Neural cell (in vitro differentiated cells): ENCODE measurements around the gene POU2F3. TPM values are rescaled to one million over a fixed set of nuclear protein-coding genes. Genes with fewer than 3 reads are reported as not detected.

Experiments
- H2AFZ ChIP-seq: fragments of 200-600, 300-800 bp; sonication (generic), shearing (Covaris generic); 2 replicates; pipeline ENCODE4 v1.6.0; 2014; ENCODE audit warnings: low read depth, mild to moderate bottlenecking, antibody characterized with exemption, low read length, moderate library complexity
- H3F3A ChIP-seq: fragments of 200-600 bp; shearing (Covaris generic); 2 replicates; pipeline ENCODE4 v1.6.1; 2016; ENCODE audit warnings: mild to moderate bottlenecking, moderate library complexity, mixed read lengths, antibody characterized with exemption, low read length; ENCODE audit not compliant: insufficient read depth, poor library complexity, severe bottlenecking
- H3K27ac ChIP-seq: fragments of 200-600, 300-800 bp; sonication (generic), shearing (Covaris generic); 2 replicates; pipeline ENCODE4 v1.5.1; 2014; ENCODE audit warnings: mild to moderate bottlenecking, low read length, moderate library complexity
- H3K27me3 ChIP-seq: fragments of 300-800, 200-600 bp; sonication (generic), shearing (Covaris generic); 2 replicates; pipeline ENCODE4 v1.6.0; 2014; ENCODE audit warnings: mild to moderate bottlenecking, low read depth, low read length, moderate library complexity; ENCODE audit not compliant: insufficient read depth
- H3K36me3 ChIP-seq: fragments of 300-800, 200-600 bp; sonication (generic), shearing (Covaris generic); 2 replicates; pipeline ENCODE4 v1.5.1; 2014; ENCODE audit warnings: mild to moderate bottlenecking, antibody characterized with exemption, low read length, moderate library complexity; ENCODE audit not compliant: insufficient read depth
- H3K4me2 ChIP-seq: fragments of 300-800, 200-600 bp; sonication (generic), shearing (Covaris generic); 2 replicates; pipeline ENCODE4 v1.6.0; 2014; ENCODE audit warnings: mild to moderate bottlenecking, low read length
- H3K4me3 ChIP-seq: fragments of 300-800, 200-600 bp; sonication (generic), shearing (Covaris generic); 2 replicates; pipeline ENCODE4 v1.5.1; 2014; ENCODE audit warnings: mild to moderate bottlenecking, low read length, moderate library complexity
- H3K79me2 ChIP-seq: fragments of 200-600 bp; shearing (Covaris generic); replicated peaks from 2 replicates; pipeline ENCODE4 v1.6.0; 2014; ENCODE audit warnings: mild to moderate bottlenecking, low read length, moderate library complexity; ENCODE audit not compliant: insufficient read depth
- H3K9ac ChIP-seq: fragments of 300-800, 200-600 bp; sonication (generic), shearing (Covaris generic); 2 replicates; pipeline ENCODE4 v1.6.1; 2016; ENCODE audit warnings: mild to moderate bottlenecking, low read length, mixed read lengths
- H3K9me2 ChIP-seq: fragments of 200-600 bp; shearing (Covaris generic); 2 replicates; pipeline ENCODE4 v1.6.1; 2016; ENCODE audit warnings: mild to moderate bottlenecking, low read length, mixed read lengths; ENCODE audit not compliant: insufficient read depth
- H3K9me3 ChIP-seq: fragments of 200-600, 300-800 bp; sonication (generic), shearing (Covaris generic); 2 replicates; pipeline ENCODE4 v1.6.1; 2016; ENCODE audit warnings: mild to moderate bottlenecking, mixed run types, low read length, moderate library complexity, mixed read lengths
- H4K20me1 ChIP-seq: fragments of 200-600 bp; shearing (Covaris generic); 2 replicates; pipeline ENCODE4 v1.6.1; 2016; ENCODE audit warnings: mild to moderate bottlenecking, mixed run types; ENCODE audit not compliant: insufficient read depth
- EP300 ChIP-seq: fragments of 450-650 bp; conservative IDR thresholded peaks from 2 replicates; pipeline ENCODE4 v1.6.1; 2014; ENCODE audit warnings: antibody characterized with exemption, mild to moderate bottlenecking, moderate library complexity; ENCODE audit not compliant: poor library complexity, severe bottlenecking
- EZH2 ChIP-seq: fragments of 200-600, 300-800 bp; shearing (Covaris generic), sonication (generic); IDR thresholded peaks from 2 replicates; pipeline ENCODE4 v1.6.1; 2014; ENCODE audit warnings: antibody characterized with exemption, low read length, borderline replicate concordance, mild to moderate bottlenecking; ENCODE audit not compliant: insufficient read depth, poor library complexity, severe bottlenecking
- MXI1 ChIP-seq: fragments of 450-650 bp; conservative IDR thresholded peaks from 2 replicates; pipeline ENCODE4 v1.6.1; 2014; ENCODE audit warnings: antibody characterized with exemption, mild to moderate bottlenecking; ENCODE audit not compliant: poor library complexity, severe bottlenecking
- POLR2AphosphoS5 ChIP-seq: IDR thresholded peaks from 2 replicates; pipeline ENCODE4 v1.6.1; 2012
- RAD21 ChIP-seq: fragments of 450-650 bp; conservative IDR thresholded peaks from 2 replicates; pipeline ENCODE4 v1.6.1; 2014; ENCODE audit warnings: antibody characterized with exemption, mild to moderate bottlenecking, moderate library complexity
- SMC3 ChIP-seq: fragments of 450-650 bp; conservative IDR thresholded peaks from 2 replicates; pipeline ENCODE4 v1.6.1; 2014; ENCODE audit warnings: antibody characterized with exemption, mild to moderate bottlenecking, moderate library complexity; ENCODE audit not compliant: poor library complexity
- TAF1 ChIP-seq: IDR thresholded peaks from 2 replicates; pipeline ENCODE4 v1.6.1; 2012; ENCODE audit warnings: low read depth
- polyA plus RNA-seq: library from polyadenylated mRNA; depleted of rRNA; stranded (reverse); fragments of >200 nt; gene quantifications from 2 replicates; pipeline ENCODE4 v1.2.3, GENCODE V29; 2014
- TF ChIP-seq, protein P1 (sequence below): fragments of 450-650 bp; IDR thresholded peaks from 2 replicates; pipeline ENCODE4 v1.5.1; 2014; ENCODE audit warnings: antibody characterized with exemption, mild to moderate bottlenecking, moderate library complexity; ENCODE audit not compliant: poor library complexity, severe bottlenecking
- TF ChIP-seq, protein P2 (sequence below): IDR thresholded peaks from 2 replicates; pipeline ENCODE4 v1.6.1; 2012; ENCODE audit warnings: borderline replicate concordance

Gene POU2F3
- polyA plus RNA-seq, 1 donor from 2014 or later, result not detected

DNA sequence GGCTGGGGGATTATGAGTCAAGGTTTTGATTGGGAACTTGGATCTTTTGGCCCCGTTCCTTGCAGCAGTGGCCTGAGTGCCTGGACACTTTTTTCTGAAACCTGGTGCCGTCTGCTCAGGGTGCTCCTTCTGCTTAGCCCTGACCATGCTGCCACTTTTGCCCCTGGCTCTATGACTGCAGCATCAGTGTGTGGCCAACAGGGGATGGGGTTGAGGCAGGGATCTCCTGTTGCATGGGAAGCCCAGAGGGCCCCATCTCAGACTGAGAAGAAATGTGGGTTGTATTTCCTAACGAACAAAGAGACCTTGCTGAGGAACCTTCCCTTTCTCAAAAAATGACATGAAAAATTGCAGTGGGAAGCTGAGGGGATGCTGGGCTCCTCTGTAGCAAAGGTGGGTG lies 18.7 kb downstream of the POU2F3 start:
- no peak for TF ChIP-seq TAF1
- TF ChIP-seq POLR2AphosphoS5, result no peak
- no peaks in the 10 kb centered on the region for H3K9me2 ChIP-seq
- H3F3A ChIP-seq, result no peaks in the 10 kb centered on the region
- H3K27me3 ChIP-seq, result no peaks in the 10 kb centered on the region
- H3K4me2 ChIP-seq, result no peak overlapping the region
- no peak overlapping the region for H3K9ac ChIP-seq
- no peaks in the 10 kb centered on the region for H3K9me3 ChIP-seq
- H3K4me3 ChIP-seq, result no peak overlapping the region
- H3K27ac ChIP-seq, result no peak overlapping the region
- no peak overlapping the region for H2AFZ ChIP-seq
- no peaks in the 10 kb centered on the region for H4K20me1 ChIP-seq
- no peaks in the 10 kb centered on the region for H3K79me2 ChIP-seq
- H3K36me3 ChIP-seq, result no peaks in the 10 kb centered on the region

DNA sequence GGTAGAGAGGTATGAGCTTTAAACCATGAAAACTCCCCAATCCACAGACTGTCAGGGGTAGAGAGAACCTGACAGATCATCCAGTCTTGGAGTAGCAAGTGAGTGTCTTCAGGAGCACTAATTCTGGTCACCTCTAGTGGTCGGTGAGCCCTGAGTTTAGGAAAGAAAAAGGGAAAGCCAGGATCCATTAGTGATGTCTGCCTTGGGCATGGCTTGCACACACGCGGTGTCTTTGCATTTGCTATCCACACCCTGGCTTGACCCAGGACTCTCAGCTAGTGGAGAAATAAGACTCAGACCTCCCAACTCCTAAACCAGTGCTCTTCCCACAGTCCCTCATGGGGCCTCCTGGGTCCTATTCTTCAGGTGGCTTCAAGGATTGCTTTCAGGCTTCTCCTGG lies 19.3 kb downstream of the POU2F3 start:
- no peak overlapping the region for H3K4me2 ChIP-seq
- H3K79me2 ChIP-seq, result no peaks in the 10 kb centered on the region
- H3F3A ChIP-seq, result no peaks in the 10 kb centered on the region
- no peaks in the 10 kb centered on the region for H3K36me3 ChIP-seq
- TF ChIP-seq EP300 (no peak), SMC3 (no peak), TAF1 (no peak), MXI1 (no peak), EZH2 (no peak), POLR2AphosphoS5 (no peak)
- TF ChIP-seq, protein P1, sequence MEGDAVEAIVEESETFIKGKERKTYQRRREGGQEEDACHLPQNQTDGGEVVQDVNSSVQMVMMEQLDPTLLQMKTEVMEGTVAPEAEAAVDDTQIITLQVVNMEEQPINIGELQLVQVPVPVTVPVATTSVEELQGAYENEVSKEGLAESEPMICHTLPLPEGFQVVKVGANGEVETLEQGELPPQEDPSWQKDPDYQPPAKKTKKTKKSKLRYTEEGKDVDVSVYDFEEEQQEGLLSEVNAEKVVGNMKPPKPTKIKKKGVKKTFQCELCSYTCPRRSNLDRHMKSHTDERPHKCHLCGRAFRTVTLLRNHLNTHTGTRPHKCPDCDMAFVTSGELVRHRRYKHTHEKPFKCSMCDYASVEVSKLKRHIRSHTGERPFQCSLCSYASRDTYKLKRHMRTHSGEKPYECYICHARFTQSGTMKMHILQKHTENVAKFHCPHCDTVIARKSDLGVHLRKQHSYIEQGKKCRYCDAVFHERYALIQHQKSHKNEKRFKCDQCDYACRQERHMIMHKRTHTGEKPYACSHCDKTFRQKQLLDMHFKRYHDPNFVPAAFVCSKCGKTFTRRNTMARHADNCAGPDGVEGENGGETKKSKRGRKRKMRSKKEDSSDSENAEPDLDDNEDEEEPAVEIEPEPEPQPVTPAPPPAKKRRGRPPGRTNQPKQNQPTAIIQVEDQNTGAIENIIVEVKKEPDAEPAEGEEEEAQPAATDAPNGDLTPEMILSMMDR, result no peak
- TF ChIP-seq, protein P2, sequence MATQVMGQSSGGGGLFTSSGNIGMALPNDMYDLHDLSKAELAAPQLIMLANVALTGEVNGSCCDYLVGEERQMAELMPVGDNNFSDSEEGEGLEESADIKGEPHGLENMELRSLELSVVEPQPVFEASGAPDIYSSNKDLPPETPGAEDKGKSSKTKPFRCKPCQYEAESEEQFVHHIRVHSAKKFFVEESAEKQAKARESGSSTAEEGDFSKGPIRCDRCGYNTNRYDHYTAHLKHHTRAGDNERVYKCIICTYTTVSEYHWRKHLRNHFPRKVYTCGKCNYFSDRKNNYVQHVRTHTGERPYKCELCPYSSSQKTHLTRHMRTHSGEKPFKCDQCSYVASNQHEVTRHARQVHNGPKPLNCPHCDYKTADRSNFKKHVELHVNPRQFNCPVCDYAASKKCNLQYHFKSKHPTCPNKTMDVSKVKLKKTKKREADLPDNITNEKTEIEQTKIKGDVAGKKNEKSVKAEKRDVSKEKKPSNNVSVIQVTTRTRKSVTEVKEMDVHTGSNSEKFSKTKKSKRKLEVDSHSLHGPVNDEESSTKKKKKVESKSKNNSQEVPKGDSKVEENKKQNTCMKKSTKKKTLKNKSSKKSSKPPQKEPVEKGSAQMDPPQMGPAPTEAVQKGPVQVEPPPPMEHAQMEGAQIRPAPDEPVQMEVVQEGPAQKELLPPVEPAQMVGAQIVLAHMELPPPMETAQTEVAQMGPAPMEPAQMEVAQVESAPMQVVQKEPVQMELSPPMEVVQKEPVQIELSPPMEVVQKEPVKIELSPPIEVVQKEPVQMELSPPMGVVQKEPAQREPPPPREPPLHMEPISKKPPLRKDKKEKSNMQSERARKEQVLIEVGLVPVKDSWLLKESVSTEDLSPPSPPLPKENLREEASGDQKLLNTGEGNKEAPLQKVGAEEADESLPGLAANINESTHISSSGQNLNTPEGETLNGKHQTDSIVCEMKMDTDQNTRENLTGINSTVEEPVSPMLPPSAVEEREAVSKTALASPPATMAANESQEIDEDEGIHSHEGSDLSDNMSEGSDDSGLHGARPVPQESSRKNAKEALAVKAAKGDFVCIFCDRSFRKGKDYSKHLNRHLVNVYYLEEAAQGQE, result no peak
- H3K9me2 ChIP-seq, result no peaks in the 10 kb centered on the region
- no peak overlapping the region for H2AFZ ChIP-seq
- no peak overlapping the region for H3K27ac ChIP-seq
- no peak overlapping the region for H3K9ac ChIP-seq
- H4K20me1 ChIP-seq, result no peaks in the 10 kb centered on the region
- H3K9me3 ChIP-seq, result no peaks in the 10 kb centered on the region
- no peaks in the 10 kb centered on the region for H3K27me3 ChIP-seq
- H3K4me3 ChIP-seq, result no peak overlapping the region

- TF ChIP-seq MXI1 (no peak), TAF1 (no peak), EZH2 (no peak), RAD21 (no peak), POLR2AphosphoS5 (no peak), SMC3 (no peak), EP300 (no peak)
- TF ChIP-seq, protein P1, result no peak
- TF ChIP-seq, protein P2, result no peak
- no peak overlapping the region for H3K27ac ChIP-seq
- H3F3A ChIP-seq, result no peaks in the 10 kb centered on the region
- no peaks in the 10 kb centered on the region for H3K27me3 ChIP-seq
- H3K9ac ChIP-seq, result no peak overlapping the region
- H3K79me2 ChIP-seq, result no peaks in the 10 kb centered on the region
- H4K20me1 ChIP-seq, result no peaks in the 10 kb centered on the region
- H3K9me2 ChIP-seq, result no peaks in the 10 kb centered on the region
- H3K9me3 ChIP-seq, result no peaks in the 10 kb centered on the region
- H3K36me3 ChIP-seq, result no peaks in the 10 kb centered on the region
- H3K4me2 ChIP-seq, result no peak overlapping the region
- H2AFZ ChIP-seq, result no peak overlapping the region
- no peak overlapping the region for H3K4me3 ChIP-seq
Observed at GRCh38 chr11:120259988-120260565, 20.1 kb downstream of the POU2F3 start.
